H1 (cell line): ENCODE measurements around the gene HMCN2. TPM values are rescaled to one million over a fixed set of nuclear protein-coding genes. Genes with fewer than 3 reads are reported as not detected.

Experiments used
- CTCF ChIA-PET: fragments of 300-600 bp; sonication (Branson Sonifier 250); formaldehyde crosslinking; loops from one replicate; lab custom pipeline; 2021; ENCODE audit not compliant: partially characterized antibody; lab: Charles Lee
- POLR2A ChIA-PET: fragments of 300-600 bp; sonication (Branson Sonifier 250); formaldehyde crosslinking; loops from one replicate; lab custom pipeline; 2021; ENCODE audit warnings: inconsistent platforms; ENCODE audit not compliant: partially characterized antibody; lab: Charles Lee
- DNase-seq, 2 experiments: peaks; one replicate each; pipeline versions ENCODE4 v3.0.0 to v3.0.0-alpha.2; 2010 to 2022; ENCODE audit warnings: low spot score in 2 of 2, low read depth in 1 of 2, mixed read lengths in 1 of 2
- FAIRE-seq: peaks from 2 replicates; lab custom pipeline; 2011; peaks lifted over from hg19 to GRCh38; lab: Jason Lieb, UNC
- H2AFZ ChIP-seq: 2 replicates; pipeline ENCODE4 v1.8.1; 2012; ENCODE audit warnings: low read length, inconsistent platforms
- H2AK5ac ChIP-seq: 2 replicates; pipeline ENCODE4 v1.6.1; 2013; ENCODE audit warnings: low read depth, low read length
- H2BK120ac ChIP-seq: replicated peaks from 2 replicates; pipeline ENCODE3; 2013; ENCODE audit warnings: low read depth, low read length, inconsistent platforms
- H2BK12ac ChIP-seq: 2 replicates; pipeline ENCODE4 v1.6.1; 2013; ENCODE audit warnings: low read depth, low read length
- H2BK15ac ChIP-seq: 2 replicates; pipeline ENCODE4 v1.6.1; 2013; ENCODE audit warnings: low read length
- H2BK20ac ChIP-seq: 2 replicates; pipeline ENCODE4 v1.6.1; 2013; ENCODE audit warnings: low read length
- H2BK5ac ChIP-seq: 2 replicates; pipeline ENCODE4 v1.6.1; 2013; ENCODE audit warnings: low read depth, low read length
- H3K14ac ChIP-seq: 2 replicates; pipeline ENCODE4 v1.6.1; 2013; ENCODE audit warnings: inconsistent platforms; ENCODE audit not compliant: insufficient read length
- H3K18ac ChIP-seq: 2 replicates; pipeline ENCODE4 v1.6.1; 2013; ENCODE audit warnings: low read length; ENCODE audit errors: extremely low read depth
- H3K23ac ChIP-seq: 2 replicates; pipeline ENCODE4 v1.6.1; 2013; ENCODE audit warnings: inconsistent platforms; ENCODE audit not compliant: insufficient read length
- H3K23me2 ChIP-seq: 2 replicates; pipeline ENCODE4 v1.6.1; 2013; ENCODE audit warnings: low read depth, low read length
- H3K27ac ChIP-seq: 2 replicates; pipeline ENCODE4 v1.6.1; 2011; ENCODE audit warnings: low read depth, low read length, inconsistent platforms
- H3K27me3 ChIP-seq, 4 experiments: replicated peaks in 1 of 4; 1 replicate in 1 of 4; 2 replicates in 3 of 4; pipeline versions ENCODE4 v1.6.1 to v1.8.1; 2011 to 2013; ENCODE audit warnings: low read length in 3 of 4, mild to moderate bottlenecking in 3 of 4, inconsistent platforms in 2 of 4, mixed read lengths in 2 of 4, moderate library complexity in 1 of 4; ENCODE audit not compliant: control insufficient read depth in 3 of 4, insufficient read depth in 3 of 4; ENCODE audit errors: extremely low read depth in 1 of 4
- H3K36me3 ChIP-seq, 4 experiments: 2 replicates each; pipeline versions ENCODE4 v1.6.1 to v1.8.1; 2011 to 2013; ENCODE audit warnings: mild to moderate bottlenecking in 4 of 4, low read length in 3 of 4, moderate library complexity in 2 of 4, control low read depth in 1 of 4, inconsistent platforms in 1 of 4; ENCODE audit not compliant: insufficient read depth in 4 of 4, control insufficient read depth in 2 of 4
- H3K4ac ChIP-seq: replicated peaks from 2 replicates; pipeline ENCODE3; 2013; ENCODE audit warnings: low read length, low read depth, mixed read lengths, inconsistent platforms; ENCODE audit not compliant: insufficient read length
- H3K4me1 ChIP-seq, 4 experiments: replicated peaks in 1 of 4; 1 replicate in 1 of 4; 2 replicates in 3 of 4; pipeline versions ENCODE4 v1.6.1 to v1.8.1; 2011 to 2013; ENCODE audit warnings: low read length in 3 of 4, inconsistent platforms in 2 of 4, mixed read lengths in 1 of 4; ENCODE audit not compliant: insufficient read depth in 4 of 4, control insufficient read depth in 3 of 4
- H3K4me2 ChIP-seq, 2 experiments: 2 replicates each; pipeline versions ENCODE4 v1.6.1 to v1.8.1; 2011 to 2013; ENCODE audit warnings: low read depth in 2 of 2, low read length in 2 of 2, control low read depth in 1 of 2, inconsistent platforms in 1 of 2, mild to moderate bottlenecking in 1 of 2; ENCODE audit not compliant: insufficient read depth in 1 of 2
- H3K4me3 ChIP-seq, 4 experiments: fragments of 200-600, 300-600 bp in 1 of 4; sonication (generic), shearing (Covaris generic), sonication (Bioruptor Twin) in 1 of 4; 2 replicates each; pipeline versions ENCODE4 v1.5.1 to v1.8.1; 2011 to 2016; ENCODE audit warnings: low read length in 4 of 4, low read depth in 3 of 4, control low read depth in 2 of 4, inconsistent platforms in 2 of 4, mild to moderate bottlenecking in 2 of 4, mixed read lengths in 1 of 4, moderate library complexity in 1 of 4; ENCODE audit not compliant: insufficient read depth in 2 of 4; ENCODE audit errors: extremely low read depth in 1 of 4
- H3K56ac ChIP-seq: replicated peaks from 2 replicates; pipeline ENCODE3; 2013; ENCODE audit warnings: low read depth, mild to moderate bottlenecking, mixed read lengths, low read length, inconsistent platforms; ENCODE audit not compliant: insufficient read length
- H3K79me1 ChIP-seq: 2 replicates; pipeline ENCODE4 v1.6.1; 2013; ENCODE audit warnings: low read depth, low read length, control low read depth
- H3K79me2 ChIP-seq, 2 experiments: 2 replicates each; pipeline versions ENCODE4 v1.6.1 to v1.8.1; 2012 to 2013; ENCODE audit warnings: low read length in 2 of 2, mild to moderate bottlenecking in 2 of 2, inconsistent platforms in 1 of 2; ENCODE audit not compliant: insufficient read depth in 2 of 2, control insufficient read depth in 1 of 2
- H3K9ac ChIP-seq, 4 experiments: replicated peaks in 1 of 4; 1 replicate in 1 of 4; 2 replicates in 3 of 4; pipeline versions ENCODE4 v1.6.1 to v1.8.1; 2011 to 2013; ENCODE audit warnings: low read depth in 3 of 4, low read length in 3 of 4, control low read depth in 2 of 4, mild to moderate bottlenecking in 2 of 4, moderate library complexity in 2 of 4, inconsistent platforms in 1 of 4; ENCODE audit errors: extremely low read depth in 1 of 4
- H3K9me3 ChIP-seq, 2 experiments: 2 replicates each; pipeline versions ENCODE4 v1.6.1 to v1.8.1; 2012 to 2013; ENCODE audit warnings: mild to moderate bottlenecking in 2 of 2, moderate library complexity in 2 of 2, control low read depth in 1 of 2, inconsistent platforms in 1 of 2, low read depth in 1 of 2, low read length in 1 of 2, mixed read lengths in 1 of 2; ENCODE audit not compliant: insufficient read depth in 2 of 2
- H4K20me1 ChIP-seq, 2 experiments: replicated peaks in 1 of 2; 2 replicates each; pipeline versions ENCODE3 to v1.8.1; 2011 to 2013; ENCODE audit warnings: inconsistent platforms in 2 of 2, low read length in 2 of 2, mild to moderate bottlenecking in 1 of 2; ENCODE audit not compliant: insufficient read depth in 2 of 2, control insufficient read depth in 1 of 2
- H4K5ac ChIP-seq: 2 replicates; pipeline ENCODE4 v1.6.1; 2013; ENCODE audit warnings: low read length, low read depth, mixed read lengths, inconsistent platforms; ENCODE audit not compliant: insufficient read length
- H4K8ac ChIP-seq: 2 replicates; pipeline ENCODE4 v1.8.0; 2013; ENCODE audit warnings: mild to moderate bottlenecking, moderate library complexity, low read length, inconsistent platforms; ENCODE audit not compliant: insufficient read depth; ENCODE audit errors: extremely low read depth
- H4K91ac ChIP-seq: replicated peaks from 2 replicates; pipeline ENCODE3; 2013; ENCODE audit warnings: low read length, mixed read lengths, inconsistent platforms; ENCODE audit not compliant: insufficient read length
- BRCA1 ChIP-seq: IDR thresholded peaks from 2 replicates; pipeline ENCODE4 v1.6.1; 2012; ENCODE audit warnings: low read depth, low read length, improper control_type of control experiment
- MAFK ChIP-seq: IDR thresholded peaks from 2 replicates; pipeline ENCODE4 v1.6.1; 2012; ENCODE audit warnings: low read depth, mild to moderate bottlenecking, improper control_type of control experiment, low read length
- WGBS, 2 experiments: shearing (Covaris generic) in 1 of 2; methylation state at CpG; one replicate each; pipeline versions ENCODE4 v1.1.6 to v1.1.7; 2013 to 2015; ENCODE audit warnings: low lambda C conversion rate in 2 of 2, mixed read lengths in 2 of 2, inconsistent platforms in 1 of 2, low coverage in 1 of 2, missing lambda C conversion rate in 1 of 2; ENCODE audit not compliant: insufficient replicate concordance in 2 of 2, insufficient coverage in 1 of 2, insufficient read length in 1 of 2; ENCODE audit errors: extremely low coverage in 1 of 2, missing lambda C conversion rate in 1 of 2; 5-methylcytosine and 5-hydroxymethylcytosine counted together
- polyA plus RNA-seq, 7 experiments: library from polyadenylated mRNA; depleted of rRNA in 3 of 7; stranded (reverse) in 5 of 7; unstranded in 2 of 7; fragments of >200 nt in 5 of 7; fragments of 200-250 nt in 2 of 7; gene quantifications; 1 replicate in 5 of 7; 2 replicates in 1 of 7; 4 replicates in 1 of 7; pipeline versions ENCODE4 v1.2.1 to v1.2.3, GENCODE V29; 2011 to 2013; ENCODE audit warnings: missing spikeins in 2 of 7, mixed read lengths in 2 of 7
- total RNA-seq: library from RNA; stranded (reverse); fragmentation: NEBNext Ultra II Directional; extraction: Animal tissue kit (Norgen Biotek cat#: 25700); gene quantifications from 2 replicates; pipeline ENCODE4 v1.2.1, GENCODE V29; 2021
- TF ChIP-seq, protein P1 (sequence below): IDR thresholded peaks from 2 replicates; pipeline ENCODE4 v1.6.1; 2012; ENCODE audit warnings: inconsistent platforms

The HMCN2 gene
- total and polyA plus RNA-seq, 2 of the 8 experiments (the other 6 are each of a cell fraction or from before 2014, with no cell fraction given) = 5.0 to 9.1 TPM

DNA sequence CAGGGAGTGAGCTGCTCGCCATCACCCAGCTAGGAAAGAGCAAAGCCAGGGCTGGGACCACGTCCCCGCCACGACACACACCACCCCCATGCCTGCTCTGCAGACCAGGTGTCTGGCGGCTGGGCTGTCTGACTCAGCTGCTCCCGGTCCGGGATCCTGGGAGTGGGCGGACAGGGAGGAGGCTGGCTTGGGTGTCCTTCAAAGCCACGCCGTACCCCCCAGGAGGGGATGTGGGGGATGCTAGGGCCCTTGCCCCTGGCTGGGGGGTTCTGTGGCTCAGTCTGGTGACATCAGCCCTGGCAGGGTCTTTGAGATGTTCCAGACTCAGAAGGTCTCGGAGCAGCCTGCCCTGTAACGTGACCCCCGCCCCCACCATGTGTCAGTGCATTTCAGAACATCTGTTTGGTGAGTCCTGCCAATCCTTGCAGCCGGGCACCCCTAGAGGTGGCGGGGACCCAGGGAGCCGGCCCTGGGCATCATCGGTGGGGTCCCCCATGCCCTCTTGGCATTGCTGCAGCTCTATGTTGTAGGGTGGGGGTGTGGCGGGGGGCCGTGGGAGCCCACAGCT lies 62.3 kb downstream of the HMCN2 start:
- H3K4me2 ChIP-seq = no peak overlapping the region
- H3K4me3 ChIP-seq = no peak overlapping the region
- H3K9ac ChIP-seq = no peak overlapping the region
- 94% methylated on average over 14 of the region's 19 CpGs; no CpG with 5 or more reads in 1 of the 2 experiments for WGBS, 2 experiments
- H2BK5ac ChIP-seq = no peak overlapping the region
- H3K23ac ChIP-seq = no peak overlapping the region
- no peak overlapping the region for H2BK12ac ChIP-seq
- no peaks in the 10 kb centered on the region for H4K20me1 ChIP-seq
- no peak overlapping the region for H2AFZ ChIP-seq
- no peaks in the 10 kb centered on the region; the same call in 1 of the 2 replicates for H3K23me2 ChIP-seq
- no peak overlapping the region for H3K14ac ChIP-seq
- no peaks in the 10 kb centered on the region; a peak in 1 of 7 replicates for H3K4me1 ChIP-seq
- H3K9me3 ChIP-seq = no peaks in the 10 kb centered on the region
- H4K91ac ChIP-seq = no peak overlapping the region
- DNase-seq (no peak), FAIRE-seq (no peak)
- H4K5ac ChIP-seq = no peak overlapping the region
- no peak overlapping the region for H3K27ac ChIP-seq
- no peak overlapping the region for H2BK15ac ChIP-seq
- H3K18ac ChIP-seq = no peak overlapping the region
- no peaks in the 10 kb centered on the region for H3K27me3 ChIP-seq
- ChIA-PET CTCF (interaction anchor here (0.5 to 4.6 kb wide), 30 partner anchors 9 to 1357 kb away, joined by 3 to 53 read pairs (median 4); no protein-coding TSS in a partner anchor), POLR2A (interaction anchor here (1.6 kb wide), 1 partner anchor 12 kb away, joined by 4 read pairs; no protein-coding TSS in a partner anchor)
- H3K4ac ChIP-seq = no peak overlapping the region
- H2BK120ac ChIP-seq = no peak overlapping the region
- no peak overlapping the region for H3K56ac ChIP-seq
- no peaks in the 10 kb centered on the region for H3K79me2 ChIP-seq
- H2BK20ac ChIP-seq = no peak overlapping the region
- no peak overlapping the region for H2AK5ac ChIP-seq
- no peak overlapping the region for H4K8ac ChIP-seq
- H3K79me1 ChIP-seq = no peaks in the 10 kb centered on the region
- H3K36me3 ChIP-seq = no peaks in the 10 kb centered on the region
- TF ChIP-seq, protein P1, sequence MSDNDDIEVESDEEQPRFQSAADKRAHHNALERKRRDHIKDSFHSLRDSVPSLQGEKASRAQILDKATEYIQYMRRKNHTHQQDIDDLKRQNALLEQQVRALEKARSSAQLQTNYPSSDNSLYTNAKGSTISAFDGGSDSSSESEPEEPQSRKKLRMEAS = no peak
- no peak for TF ChIP-seq BRCA1
- TF ChIP-seq MAFK = no peak
